Left renal pelvis (tissue), 4 donors: ENCODE data around the gene ATP9A. TPM values are rescaled to one million over a fixed set of nuclear protein-coding genes. Genes with fewer than 3 reads are reported as not detected.
"Not testable (repeated sequence)": the region's sequence is repeated elsewhere in the genome, so short reads cannot be mapped to it uniquely, and the experiment has no call there.

Source experiments
- DNase-seq, 4 donors: peaks; one replicate each; pipeline ENCODE4 v3.0.0-alpha.2; 2013; ENCODE audit warnings: low read depth in 4 of 4, low spot score in 3 of 4
- polyA plus RNA-seq, 4 donors: library from polyadenylated mRNA; unstranded; fragments of 120-200 nt; gene quantifications; one replicate each; pipeline ENCODE4 v1.2.1, GENCODE V29; 2013; ENCODE audit not compliant: insufficient read length in 4 of 4

The ATP9A gene
- polyA plus RNA-seq, 4 donors = 36.7 to 63.6 (median 60.3) TPM

- DNase-seq = no peak
These were observed 28.1 kb upstream of the ATP9A start for GRCh38 chr20:51796340-51796739.

- no peak for DNase-seq
These were observed 24.8 kb upstream of the ATP9A start for GRCh38 chr20:51792960-51793359.

- DNase-seq = no peak
These were observed 23.4 kb upstream of the ATP9A start for GRCh38 chr20:51791626-51792025.

GRCh38 chr20:51790256-51790655 is 22.1 kb upstream of the ATP9A start:
- no peak for DNase-seq

GRCh38 chr20:51789434-51789833 is 21.2 kb upstream of the ATP9A start:
- DNase-seq = no peak

GRCh38 chr20:51788822-51789221 is 20.6 kb upstream of the ATP9A start:
- no peak for DNase-seq

- DNase-seq = no peak
These were observed 16.1 kb upstream of the ATP9A start for GRCh38 chr20:51784299-51784698.

GRCh38 chr20:51778229-51778759 is 10.1 kb upstream of the ATP9A start:
- DNase-seq = not testable (repeated sequence)

- DNase-seq = no peak
These were observed 7.1 kb upstream of the ATP9A start for GRCh38 chr20:51775241-51775640.

GRCh38 chr20:51772236-51772635 is 4.0 kb upstream of the ATP9A start:
- no peak for DNase-seq

GRCh38 chr20:51769976-51770615 is 1.9 kb upstream of the ATP9A start:
- no peak for DNase-seq

- no peak for DNase-seq
These were observed 748 bp upstream of the ATP9A start for GRCh38 chr20:51768759-51769517.

- peak in 3 of 4 donors; percentile 46 to 68 (median 66) for DNase-seq
These were observed 960 bp downstream of the ATP9A start for GRCh38 chr20:51766994-51767866.

GRCh38 chr20:51765381-51765780 is 2.8 kb downstream of the ATP9A start:
- DNase-seq = not testable (repeated sequence)

GRCh38 chr20:51763965-51764602 is 4.1 kb downstream of the ATP9A start:
- no peak for DNase-seq

- DNase-seq = no peak
These were observed 7.2 kb downstream of the ATP9A start for GRCh38 chr20:51760905-51761546.

GRCh38 chr20:51759769-51760510 is 8.2 kb downstream of the ATP9A start:
- no peak for DNase-seq

GRCh38 chr20:51758978-51759544 is 9.1 kb downstream of the ATP9A start:
- DNase-seq = no peak

GRCh38 chr20:51757226-51757625 is 11.0 kb downstream of the ATP9A start:
- DNase-seq = no peak
